GM18508 (cell line): Measurements from ENCODE around the gene PTPRN2.

Experiments
- ATAC-seq: cut with Tn5 transposase; IDR thresholded peaks from one replicate; pipeline ENCODE4 v1.9.1; 2021; ENCODE audit warnings: moderate number of reproducible peaks; ENCODE audit not compliant: insufficient read depth, unreplicated experiment

PTPRN2 gene

DNA sequence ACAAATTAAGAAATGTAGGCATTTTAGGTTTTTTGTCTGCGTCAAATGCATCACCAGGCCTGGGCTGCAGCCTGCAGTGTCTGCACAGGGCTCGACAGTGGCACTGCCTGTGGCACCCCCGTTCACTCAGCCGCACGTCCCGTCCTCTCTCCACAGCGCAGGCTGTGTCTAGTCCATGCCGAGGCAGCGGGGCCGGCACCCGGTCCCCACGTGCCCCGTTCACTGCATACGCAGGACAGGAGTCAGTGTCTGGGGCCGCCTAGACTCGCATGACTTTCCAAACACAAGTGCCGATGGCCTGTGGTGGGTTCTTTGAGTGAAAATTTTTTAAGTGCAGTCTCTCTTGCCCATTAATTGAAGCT is 446.4 kb downstream of the PTPRN2 start:
- no peak for ATAC-seq

DNA sequence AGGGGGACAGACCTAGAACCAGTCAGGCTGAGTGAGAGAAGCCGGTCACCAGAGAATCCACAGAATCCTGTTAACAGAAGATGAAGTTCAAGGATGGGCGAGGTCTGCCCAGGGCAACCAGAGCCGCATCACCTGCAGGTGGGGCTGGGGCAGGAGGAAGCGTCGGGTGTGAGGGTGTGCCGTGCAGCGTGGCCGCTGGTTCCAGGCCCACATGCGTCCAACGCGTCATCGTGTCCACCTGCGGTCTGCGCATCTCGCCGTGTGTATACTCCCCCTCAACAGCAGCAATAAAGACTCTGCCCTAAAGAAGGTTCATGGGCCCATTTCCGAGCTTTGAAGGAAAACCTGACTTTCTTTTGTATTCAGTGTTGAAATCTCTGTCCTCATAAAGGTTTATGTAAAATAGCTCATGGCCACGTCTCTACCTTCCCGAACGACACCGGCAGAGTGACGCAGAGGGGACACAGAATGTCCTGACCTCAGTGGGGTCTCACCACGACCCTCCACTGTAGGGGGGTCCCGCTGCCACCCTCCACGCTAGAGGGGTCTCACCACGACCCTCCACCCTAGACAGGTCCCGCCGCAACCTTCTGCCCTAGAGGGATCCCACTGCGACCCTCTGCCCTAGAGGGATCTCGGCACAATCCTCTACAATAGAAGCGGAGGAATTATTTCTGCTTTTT is 446.9 kb downstream of the PTPRN2 start:
- ATAC-seq: no peak

- no peak for ATAC-seq
Measured at GRCh38 chr7:158139499-158139898, 448.1 kb downstream of the PTPRN2 start.

DNA sequence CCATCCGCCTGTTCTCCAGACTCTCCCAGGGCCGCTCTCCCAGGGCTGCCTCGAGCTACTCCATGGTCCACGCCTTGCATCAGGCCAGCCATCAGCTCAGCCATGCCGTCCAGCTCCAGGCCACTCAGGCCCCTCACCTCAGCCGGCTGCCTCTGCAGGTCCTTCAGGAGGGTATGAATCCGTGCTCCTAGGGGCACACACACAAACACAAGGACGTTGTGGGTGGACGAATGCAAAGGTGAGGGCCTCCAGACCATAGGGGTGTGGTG is 449.4 kb downstream of the PTPRN2 start:
- ATAC-seq: no peak

DNA sequence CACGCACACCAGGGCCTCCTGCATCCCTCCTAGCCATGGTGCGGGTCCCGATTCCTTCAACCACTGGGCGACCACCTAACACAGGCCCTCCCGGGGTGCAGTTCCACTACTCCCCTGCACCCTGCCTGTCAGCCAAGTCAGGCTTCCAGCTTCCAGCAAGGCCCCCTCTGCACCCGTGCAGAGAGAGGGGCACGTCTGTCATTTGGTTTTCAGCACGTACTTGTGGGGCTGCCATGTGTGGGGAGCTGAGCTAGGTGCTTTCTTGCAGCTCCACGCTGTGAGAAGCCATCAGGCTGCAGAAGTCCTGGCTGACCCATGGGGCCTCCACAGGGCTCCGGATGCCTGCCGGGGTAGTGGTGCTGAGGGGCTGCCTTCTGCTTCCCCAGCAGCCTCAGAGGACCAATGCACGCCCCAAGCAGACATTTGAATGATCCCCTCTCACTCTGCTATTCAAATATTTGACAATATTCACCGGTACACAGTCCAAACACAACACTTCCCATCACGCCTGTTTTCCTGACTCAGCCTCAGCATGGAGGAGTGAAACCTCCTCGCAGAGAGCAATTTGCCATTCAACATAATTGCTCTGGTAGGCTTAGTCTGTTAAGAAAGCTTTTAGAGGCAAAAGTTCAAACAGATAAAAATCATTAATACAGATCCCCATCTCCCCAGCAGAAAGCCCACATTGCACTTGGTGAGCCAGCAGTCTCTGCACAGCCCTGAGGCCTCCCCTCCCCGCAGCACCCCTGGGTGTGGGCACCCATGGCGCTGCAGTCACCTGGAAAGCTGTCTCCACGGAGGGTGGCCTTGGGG is 449.9 kb downstream of the PTPRN2 start:
- no peak for ATAC-seq

DNA sequence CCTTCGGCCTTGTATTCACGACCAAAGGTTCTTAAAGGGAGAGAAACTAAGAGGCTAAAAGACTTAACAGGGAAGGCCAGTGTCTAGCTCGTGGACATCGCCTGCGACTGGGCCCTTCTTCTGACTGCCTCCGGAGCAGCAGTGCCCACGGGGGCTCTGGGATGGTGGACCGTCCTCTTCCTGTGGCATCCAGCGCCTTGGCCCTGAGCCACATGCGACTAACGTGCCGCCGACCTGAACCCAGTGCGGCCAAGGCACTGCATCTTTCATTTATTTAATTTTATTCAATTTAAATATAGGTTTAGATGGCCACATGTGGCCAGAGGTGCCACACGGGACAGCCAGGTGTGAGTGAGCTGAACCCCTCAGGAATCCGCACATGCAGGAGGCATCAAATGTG is 451.7 kb downstream of the PTPRN2 start:
- ATAC-seq: no peak

DNA sequence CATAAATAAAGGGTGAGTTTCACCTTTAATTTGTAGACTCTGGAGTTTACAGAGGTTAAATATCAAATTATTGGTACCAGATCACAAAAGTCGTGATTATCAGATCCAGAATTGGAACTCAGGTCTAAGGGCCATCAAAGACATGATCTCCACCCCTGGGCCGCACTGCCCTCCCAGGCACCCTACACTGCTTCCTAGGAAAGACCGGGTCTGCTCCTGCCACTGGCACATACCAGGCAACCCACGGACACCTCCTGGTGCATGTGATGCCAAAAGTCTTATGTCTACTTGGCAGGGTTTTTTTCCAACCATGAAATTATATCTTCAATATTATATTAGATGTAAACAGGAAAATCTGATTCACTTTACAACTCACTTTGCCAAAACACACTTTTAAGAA is 452.8 kb downstream of the PTPRN2 start:
- no peak for ATAC-seq

DNA sequence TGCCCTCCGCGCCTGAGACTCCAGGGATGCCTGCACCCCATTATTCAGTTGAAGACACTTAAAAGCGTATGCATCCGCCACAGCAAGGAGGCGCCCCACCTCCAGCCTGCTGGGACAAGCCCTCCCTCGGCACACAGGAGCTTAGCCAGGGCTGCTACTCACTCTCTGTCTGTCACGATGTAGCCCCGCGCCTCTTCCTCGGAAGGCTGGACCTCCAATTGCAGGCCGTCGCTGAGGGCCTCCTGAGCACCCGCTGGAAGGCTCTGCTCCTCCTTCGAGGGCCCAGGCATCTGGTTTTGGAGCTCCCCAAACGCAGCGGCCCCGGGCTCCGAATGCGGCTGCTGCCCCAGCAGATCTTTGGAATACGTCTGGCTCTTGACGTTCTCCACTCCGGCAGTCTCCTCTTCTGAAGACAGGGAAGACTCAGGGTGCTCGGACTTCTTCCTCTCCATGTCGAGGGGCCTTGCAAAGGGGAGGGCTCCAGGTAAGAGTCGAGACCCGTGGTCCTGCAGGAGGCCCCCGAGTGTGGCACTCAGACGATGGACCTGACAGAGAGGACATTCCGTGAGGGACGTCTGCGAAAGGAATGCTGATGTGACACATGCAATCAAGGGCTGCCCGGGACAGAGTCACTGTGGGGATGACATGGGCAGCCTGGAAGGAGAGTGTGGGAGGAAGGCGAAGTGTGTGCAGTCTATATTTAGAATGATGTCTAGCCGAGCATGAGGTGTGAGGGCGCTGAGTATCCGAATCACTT is 453.9 kb downstream of the PTPRN2 start:
- ATAC-seq: no peak

DNA sequence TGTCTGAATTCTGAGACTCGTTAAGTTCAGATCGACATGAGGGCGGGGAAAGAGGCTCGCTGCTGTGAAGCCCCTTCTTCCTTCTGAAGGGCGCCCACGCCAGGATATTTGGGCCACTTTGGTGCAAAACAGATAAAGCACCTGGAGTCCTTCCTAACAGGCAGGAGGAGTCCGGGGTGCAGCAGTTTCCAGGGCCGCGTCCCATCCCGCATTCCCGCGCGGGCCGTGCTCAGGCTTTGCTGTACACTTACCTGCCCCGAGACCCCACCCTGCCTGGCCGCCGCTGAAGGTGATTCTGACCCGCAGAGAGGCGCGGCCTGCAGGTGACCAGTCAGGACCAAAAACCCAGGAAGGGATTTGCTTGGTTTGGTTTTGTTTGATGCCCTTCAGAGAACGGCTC is 454.6 kb downstream of the PTPRN2 start:
- no peak for ATAC-seq

DNA sequence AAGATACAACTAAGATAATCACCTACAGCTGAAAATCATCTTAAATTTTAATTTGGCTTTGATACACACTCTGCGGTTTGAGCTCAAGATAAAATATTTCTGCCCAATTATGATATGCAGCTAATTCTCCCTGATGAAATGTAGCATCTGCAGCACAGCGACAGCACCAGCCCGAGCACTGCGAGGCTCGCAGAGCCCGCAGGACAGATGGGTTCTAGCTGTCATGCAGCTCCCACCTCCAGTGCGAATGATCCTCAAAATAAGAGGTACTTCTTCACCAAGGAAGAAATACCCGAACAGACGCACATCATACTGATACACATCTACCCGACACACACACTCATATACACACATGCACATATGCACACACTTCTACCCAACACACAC is 457.6 kb downstream of the PTPRN2 start:
- no peak for ATAC-seq

- ATAC-seq: no peak
Measured at GRCh38 chr7:158129037-158130022, 458.3 kb downstream of the PTPRN2 start.

DNA sequence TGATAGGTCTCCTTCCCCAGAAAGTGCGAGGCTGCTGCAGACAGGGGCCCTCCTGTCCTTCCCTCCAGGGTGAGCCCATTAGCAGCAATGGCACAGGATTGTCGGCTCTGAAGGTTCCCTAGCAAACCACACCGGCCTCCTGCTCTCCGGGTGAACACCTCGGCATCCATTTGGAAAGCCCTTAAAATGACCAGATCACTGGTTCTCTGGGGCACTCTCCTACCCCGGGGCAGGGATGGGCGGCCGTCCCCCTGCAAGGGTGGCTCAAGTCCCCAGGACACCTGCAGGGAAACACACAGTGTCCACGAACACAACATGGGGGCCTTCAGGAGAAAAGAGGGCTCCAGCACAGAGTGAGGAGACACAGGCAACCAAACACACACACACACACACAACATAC is 459.1 kb downstream of the PTPRN2 start:
- no peak for ATAC-seq

DNA sequence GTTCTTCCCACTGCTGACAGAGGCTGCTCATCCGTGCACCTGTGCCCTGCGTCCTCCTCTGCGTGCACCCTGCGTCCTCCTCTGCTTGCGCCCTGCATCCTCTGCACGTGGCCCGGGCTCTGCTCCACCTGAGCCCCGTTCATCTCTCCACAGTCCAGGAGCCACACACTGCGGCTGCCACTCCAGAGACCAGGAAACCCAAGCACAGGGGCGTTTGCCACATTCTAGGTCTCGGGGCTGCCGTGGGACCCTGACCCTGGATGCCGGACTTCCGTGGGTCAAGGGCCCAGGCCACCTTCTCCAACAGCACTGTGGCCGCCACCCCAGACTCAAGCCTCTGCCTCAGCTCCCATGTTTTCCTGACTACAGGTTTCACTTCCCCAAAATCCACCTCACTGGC is 460.4 kb downstream of the PTPRN2 start:
- ATAC-seq: no peak

- ATAC-seq: no peak
Measured at GRCh38 chr7:158126661-158127060, 461.0 kb downstream of the PTPRN2 start.

DNA sequence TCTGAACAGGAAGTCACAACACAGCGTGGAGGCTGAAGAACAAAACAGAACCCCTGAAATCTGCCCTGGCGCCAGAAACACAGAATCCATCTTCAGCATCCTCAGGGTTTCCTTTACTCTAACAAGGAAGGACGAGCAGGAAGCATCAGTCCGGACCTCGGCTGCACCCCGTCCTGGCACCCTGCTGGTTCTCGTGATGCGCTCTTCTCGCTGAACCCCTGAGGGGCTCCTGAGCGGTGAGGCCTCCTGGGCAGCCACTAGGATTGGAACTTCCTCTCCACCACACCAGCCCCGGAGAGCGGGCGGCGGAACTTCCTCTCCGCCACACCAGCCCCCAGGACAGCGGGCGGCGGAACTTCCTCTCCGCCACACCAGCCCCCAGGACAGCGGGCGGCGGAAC is 461.9 kb downstream of the PTPRN2 start:
- no peak for ATAC-seq

- ATAC-seq: no peak
Measured at GRCh38 chr7:158125091-158125490, 462.5 kb downstream of the PTPRN2 start.

GRCh38 chr7:158124671-158125079 is 462.9 kb downstream of the PTPRN2 start:
- no peak for ATAC-seq

- ATAC-seq: no peak
Measured at GRCh38 chr7:158123753-158124152, 463.9 kb downstream of the PTPRN2 start.

GRCh38 chr7:158123214-158123613 is 464.4 kb downstream of the PTPRN2 start:
- ATAC-seq: no peak

- ATAC-seq: no peak
Measured at GRCh38 chr7:158121441-158122045, 466.1 kb downstream of the PTPRN2 start.
